SK-N-SH (cell line): ENCODE measurements around the gene PLIN5. TPM values are rescaled to one million over a fixed set of nuclear protein-coding genes. Genes with fewer than 3 reads are reported as not detected.

ENCODE experiments used
- CTCF ChIA-PET: fragments of 300-600, 350-600 bp; formaldehyde crosslinking; extraction: SDS; loops from one replicate; lab custom pipeline; 2021; lab: Yijun Ruan, JAX
- POLR2A ChIA-PET: fragments of 350-600 bp; sonication (Branson Sonifier 250); formaldehyde crosslinking; extraction: SDS; loops from one replicate; lab custom pipeline; 2020; ENCODE audit warnings: antibody characterized with exemption, inconsistent platforms; lab: Yijun Ruan, JAX
- DNase-seq: peaks from one replicate; pipeline ENCODE4 v3.0.0; 2012
- H2AFZ ChIP-seq: fragments of 200-600 bp; sonication (generic); 2 replicates; pipeline ENCODE4 v1.8.1; 2016; ENCODE audit warnings: antibody characterized with exemption, mild to moderate bottlenecking, low read depth
- H3F3A ChIP-seq: fragments of 200-600 bp; sonication (generic); replicated peaks from 2 replicates; pipeline ENCODE3; 2016; ENCODE audit warnings: antibody characterized with exemption, mild to moderate bottlenecking; ENCODE audit not compliant: insufficient read depth
- H3K27ac ChIP-seq, 2 experiments: fragments of 200-500 bp in 1 of 2; fragments of 200-600 bp in 1 of 2; sonication (Bioruptor generic) in 1 of 2; sonication (generic), shearing (Covaris generic) in 1 of 2; 2 replicates each; pipeline versions ENCODE4 v1.5.1 to v1.6.1; 2014 to 2016; ENCODE audit warnings: low read depth in 2 of 2, inconsistent platforms in 1 of 2, low read length in 1 of 2, mild to moderate bottlenecking in 1 of 2, mixed read lengths in 1 of 2
- H3K27me3 ChIP-seq: fragments of 200-600 bp; sonication (generic), shearing (Covaris generic); 2 replicates; pipeline ENCODE4 v1.6.1; 2016; ENCODE audit warnings: mixed run types; ENCODE audit not compliant: insufficient read depth
- H3K36me3 ChIP-seq, 2 experiments: fragments of 200-500 bp in 1 of 2; fragments of 200-600 bp in 1 of 2; sonication (Bioruptor generic) in 1 of 2; sonication (generic) in 1 of 2; replicated peaks in 1 of 2; 2 replicates each; pipeline versions ENCODE3 to v1.5.1; 2014 to 2016; ENCODE audit warnings: low read length in 1 of 2, mild to moderate bottlenecking in 1 of 2; ENCODE audit not compliant: insufficient read depth in 2 of 2, control insufficient read depth in 1 of 2
- H3K4me1 ChIP-seq, 2 experiments: fragments of 200-500 bp in 1 of 2; fragments of 200-600 bp in 1 of 2; sonication (Bioruptor generic) in 1 of 2; sonication (generic), shearing (Covaris generic) in 1 of 2; 2 replicates each; pipeline versions ENCODE4 v1.5.1 to v1.6.1; 2014 to 2016; ENCODE audit warnings: low read depth in 1 of 2, low read length in 1 of 2, mixed run types in 1 of 2; ENCODE audit not compliant: insufficient read depth in 2 of 2, control insufficient read depth in 1 of 2
- H3K4me2 ChIP-seq: fragments of 200-600 bp; sonication (generic), shearing (Covaris generic); 2 replicates; pipeline ENCODE4 v1.6.1; 2017; ENCODE audit warnings: mixed run types
- H3K4me3 ChIP-seq, 2 experiments: fragments of 200-500 bp in 1 of 2; fragments of 200-600 bp in 1 of 2; sonication (Bioruptor generic) in 1 of 2; sonication (generic), shearing (Covaris generic) in 1 of 2; 2 replicates each; pipeline versions ENCODE4 v1.5.1 to v1.8.1; 2014 to 2016; ENCODE audit warnings: low read depth in 2 of 2, inconsistent platforms in 1 of 2, low read length in 1 of 2, mild to moderate bottlenecking in 1 of 2, mixed read lengths in 1 of 2, moderate library complexity in 1 of 2
- H3K79me2 ChIP-seq: fragments of 200-600 bp; sonication (generic); 2 replicates; pipeline ENCODE4 v1.8.1; 2017; ENCODE audit warnings: mild to moderate bottlenecking; ENCODE audit not compliant: insufficient read depth
- H3K9ac ChIP-seq: fragments of 200-600 bp; sonication (generic); 2 replicates; pipeline ENCODE4 v1.6.1; 2017; ENCODE audit warnings: mixed run types
- H3K9me2 ChIP-seq: fragments of 200-600 bp; sonication (generic); 2 replicates; pipeline ENCODE4 v1.6.1; 2017; ENCODE audit warnings: mixed run types
- H3K9me3 ChIP-seq: fragments of 200-600 bp; sonication (generic); 2 replicates; pipeline ENCODE4 v1.6.1; 2017; ENCODE audit warnings: mixed run types, mild to moderate bottlenecking, moderate library complexity
- H4K20me1 ChIP-seq: fragments of 200-600 bp; sonication (generic); 2 replicates; pipeline ENCODE4 v1.6.1; 2017; ENCODE audit warnings: mild to moderate bottlenecking, mixed run types; ENCODE audit not compliant: insufficient read depth
- FOSL2 ChIP-seq: IDR thresholded peaks from 2 replicates; pipeline ENCODE4 v1.4.0; 2012; ENCODE audit warnings: low read depth, mild to moderate bottlenecking, moderate library complexity, borderline replicate concordance
- FOXJ3 ChIP-seq: sonication (generic); formaldehyde crosslinking; IDR thresholded peaks from 2 replicates; pipeline ENCODE4 v1.5.1; 2020; ENCODE audit warnings: mild to moderate bottlenecking, missing genetic modification reagents
- FOXM1 ChIP-seq: IDR thresholded peaks from 2 replicates; pipeline ENCODE4 v1.4.0; 2012; ENCODE audit warnings: low read depth, mild to moderate bottlenecking
- GABPA ChIP-seq: IDR thresholded peaks from 2 replicates; pipeline ENCODE4 v1.4.0; 2012; ENCODE audit warnings: low read depth, mild to moderate bottlenecking
- GATA2 ChIP-seq: sonication (generic); formaldehyde crosslinking; IDR thresholded peaks from 2 replicates; pipeline ENCODE4 v1.5.0; 2020; ENCODE audit warnings: mild to moderate bottlenecking, missing genetic modification reagents
- IRF3 ChIP-seq: fragments of 150-350 bp; IDR thresholded peaks from 2 replicates; pipeline ENCODE4 v1.6.1; 2016; ENCODE audit warnings: mild to moderate bottlenecking, low read depth, low read length
- JUND ChIP-seq: IDR thresholded peaks from 2 replicates; pipeline ENCODE4 v1.4.0; 2012
- MAX ChIP-seq: IDR thresholded peaks from 2 replicates; pipeline ENCODE4 v1.4.0; 2012; ENCODE audit warnings: low read depth
- NRF1 ChIP-seq: IDR thresholded peaks from 2 replicates; pipeline ENCODE4 v1.6.1; 2012; ENCODE audit warnings: low read depth, mild to moderate bottlenecking, low read length
- PBX3 ChIP-seq: IDR thresholded peaks from 2 replicates; pipeline ENCODE4; 2012
- POLR2AphosphoS5 ChIP-seq: IDR thresholded peaks from 2 replicates; pipeline ENCODE4 v1.6.1; 2012; ENCODE audit warnings: low read depth, low read length
- RCOR1 ChIP-seq: fragments of 150-350 bp; IDR thresholded peaks from 2 replicates; pipeline ENCODE4 v1.6.1; 2017; ENCODE audit warnings: antibody characterized with exemption, low read length
- REST ChIP-seq: IDR thresholded peaks from 2 replicates; pipeline ENCODE4 v1.6.1; 2012; ENCODE audit warnings: mild to moderate bottlenecking, low read depth, low read length, moderate library complexity
- SIN3A ChIP-seq: IDR thresholded peaks from 2 replicates; pipeline ENCODE4 v1.6.1; 2012; ENCODE audit warnings: low read depth, mild to moderate bottlenecking, low read length, moderate library complexity, borderline replicate concordance
- SMC3 ChIP-seq: IDR thresholded peaks from 2 replicates; pipeline ENCODE4 v1.6.1; 2012; ENCODE audit warnings: low read depth, low read length, improper control_type of control experiment
- TAF1 ChIP-seq: IDR thresholded peaks from 2 replicates; pipeline ENCODE4 v1.6.1; 2012; ENCODE audit warnings: low read depth, mild to moderate bottlenecking, low read length, moderate library complexity, borderline replicate concordance
- TEAD4 ChIP-seq: IDR thresholded peaks from 2 replicates; pipeline ENCODE4 v1.4.0; 2012; ENCODE audit warnings: mild to moderate bottlenecking, borderline replicate concordance; ENCODE audit not compliant: insufficient read depth
- USF2 ChIP-seq: fragments of 150-350 bp; IDR thresholded peaks from 2 replicates; pipeline ENCODE4 v1.6.1; 2017; ENCODE audit warnings: antibody characterized with exemption, low read length, low read depth, borderline replicate concordance
- YY1 ChIP-seq: IDR thresholded peaks from 2 replicates; pipeline ENCODE4 v1.4.0; 2012; ENCODE audit warnings: low read depth, mild to moderate bottlenecking
- WGBS: methylation state at CpG from one replicate; pipeline ENCODE4 v1.1.6; 2017; ENCODE audit warnings: low lambda C conversion rate; 5-methylcytosine and 5-hydroxymethylcytosine counted together
- polyA plus RNA-seq, 3 experiments: library from polyadenylated mRNA; depleted of rRNA; stranded (reverse); fragments of >200 nt; gene quantifications; 2 replicates each; pipeline ENCODE4 v1.2.3, GENCODE V29; 2012

PLIN5 gene
- polyA plus RNA-seq, 1 of the 3 experiments (the other 2 are of a cell fraction): 0.59 TPM

GRCh38 chr19:4538601-4538954 is 3.6 kb upstream of the PLIN5 start:
- Histone ChIP-seq H3K36me3 (no peaks in the 10 kb centered on the region), H3K4me1 (peaks cover 0 to 13% of the 10 kb centered on the region in 2 experiments; a peak in 2 of 4 replicates), H3K9me2 (no peaks in the 10 kb centered on the region), H3K27ac (no peak overlapping the region), H3K9me3 (no peaks in the 10 kb centered on the region), H3F3A (no peaks in the 10 kb centered on the region), H3K4me2 (no peak overlapping the region), H3K79me2 (no peaks in the 10 kb centered on the region), H4K20me1 (no peaks in the 10 kb centered on the region), H3K9ac (no peak overlapping the region), H3K27me3 (peaks cover 2% of the 10 kb centered on the region; the same call in 1 of the 2 replicates), H2AFZ (no peak overlapping the region), H3K4me3 (no peak overlapping the region)
- ChIA-PET POLR2A (no interaction called here), CTCF (interaction anchor here (0.8 to 3.6 kb wide), 7 partner anchors 9 to 98 kb away, joined by 3 to 53 read pairs (median 4); no protein-coding TSS in a partner anchor)
- 83% methylated on average over 5 of the region's 13 CpGs for WGBS
- TF ChIP-seq SIN3A: no peak
- no peak for TF ChIP-seq GATA2
- no peak for TF ChIP-seq RCOR1
- no peak for TF ChIP-seq NRF1
- no peak for TF ChIP-seq GABPA
- TF ChIP-seq MAX: no peak
- no peak for DNase-seq

GRCh38 chr19:4537953-4538600 is 3.1 kb upstream of the PLIN5 start:
- 79% methylated on average over 19 of the region's 27 CpGs for WGBS
- ChIA-PET CTCF (interaction anchor here (0.8 to 3.6 kb wide), 5 partner anchors 13 to 98 kb away, joined by 3 to 53 read pairs (median 4); no protein-coding TSS in a partner anchor), POLR2A (no interaction called here)
- Histone ChIP-seq H3K9ac (no peak overlapping the region), H3K79me2 (no peaks in the 10 kb centered on the region), H3F3A (no peaks in the 10 kb centered on the region), H3K4me2 (no peak overlapping the region), H4K20me1 (no peaks in the 10 kb centered on the region), H3K27me3 (peaks cover 6% of the 10 kb centered on the region; the same call in 1 of the 2 replicates), H3K9me3 (no peaks in the 10 kb centered on the region), H3K4me3 (no peak overlapping the region), H2AFZ (no peak overlapping the region), H3K36me3 (no peaks in the 10 kb centered on the region), H3K27ac (no peak overlapping the region)
- no peak for DNase-seq
- TF ChIP-seq TAF1: no peak
- no peak for TF ChIP-seq FOSL2
- TF ChIP-seq YY1: no peak
- TF ChIP-seq REST: no peak
- TF ChIP-seq IRF3: no peak
- no peak for TF ChIP-seq JUND
- no peak for TF ChIP-seq USF2
- no peak for TF ChIP-seq NRF1
- TF ChIP-seq PBX3: no peak
- TF ChIP-seq FOXJ3 (CRISPR knock-in tag): no peak
- TF ChIP-seq FOXM1: no peak
- no peak for TF ChIP-seq SMC3
- TF ChIP-seq RCOR1: no peak
- TF ChIP-seq POLR2AphosphoS5: no peak
- no peak for TF ChIP-seq TEAD4
- TF ChIP-seq, all 33 proteins: peak for 0
- H3K4me1 ChIP-seq: peaks cover 0 to 13% of the 10 kb centered on the region in 2 experiments; a peak in 2 of 4 replicates
- H3K9me2 ChIP-seq: no peaks in the 10 kb centered on the region
